Measurements from ENCODE around the gene COL2A1. TPM values are rescaled to one million over a fixed set of nuclear protein-coding genes. Genes with fewer than 3 reads are reported as not detected.
A peak's percentile ranks its signal among the peaks of the same experiment; 100 is the strongest.

COL2A1 gene
- total RNA-seq, 1 donor from 2014 or later: 0.13 TPM

DNA sequence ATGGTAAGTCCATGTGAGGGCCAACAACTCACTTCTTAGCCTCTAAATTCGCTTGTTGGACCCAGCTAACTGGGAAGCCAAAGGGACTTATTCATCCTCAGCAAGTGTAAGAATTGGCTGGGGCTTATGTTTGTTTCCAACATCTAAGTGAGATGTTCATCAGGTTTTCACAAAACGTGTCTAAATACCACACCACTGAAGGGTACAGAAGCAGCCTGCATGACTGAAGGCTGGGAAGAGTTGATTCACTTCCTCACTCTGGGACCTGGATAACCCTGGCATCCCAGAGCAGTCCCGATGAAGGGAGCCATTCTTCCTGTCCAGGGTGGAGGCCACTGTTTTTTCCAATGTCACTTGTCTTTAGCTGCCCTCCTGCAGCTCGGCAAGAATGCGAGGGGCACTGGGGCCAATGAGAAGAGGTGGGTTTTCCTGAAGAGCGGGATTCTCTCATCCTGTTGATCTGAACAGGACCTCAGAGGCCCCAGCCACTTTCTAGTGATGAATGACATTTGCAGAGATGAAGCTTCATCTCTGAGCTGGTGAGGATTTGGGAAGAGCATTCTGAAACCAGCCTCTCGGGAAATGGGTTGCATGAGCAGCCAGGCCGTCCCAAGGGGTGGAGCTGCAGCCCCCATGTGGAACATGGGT is 12.2 kb upstream of the COL2A1 start:
- intact Hi-C loops (cut with DNase I): no loop called here
- DNase-seq (ENCODE audit: low spot score): peak; percentile 20

- intact Hi-C loops (cut with DNase I): no loop called here
- no peak for DNase-seq (ENCODE audit: low spot score)
These were observed 11.7 kb upstream of the COL2A1 start for GRCh38 chr12:48015954-48016353.

GRCh38 chr12:48015129-48015528 is 10.9 kb upstream of the COL2A1 start:
- no peak for DNase-seq (ENCODE audit: low spot score)
- intact Hi-C loops (cut with DNase I): no loop called here

DNA sequence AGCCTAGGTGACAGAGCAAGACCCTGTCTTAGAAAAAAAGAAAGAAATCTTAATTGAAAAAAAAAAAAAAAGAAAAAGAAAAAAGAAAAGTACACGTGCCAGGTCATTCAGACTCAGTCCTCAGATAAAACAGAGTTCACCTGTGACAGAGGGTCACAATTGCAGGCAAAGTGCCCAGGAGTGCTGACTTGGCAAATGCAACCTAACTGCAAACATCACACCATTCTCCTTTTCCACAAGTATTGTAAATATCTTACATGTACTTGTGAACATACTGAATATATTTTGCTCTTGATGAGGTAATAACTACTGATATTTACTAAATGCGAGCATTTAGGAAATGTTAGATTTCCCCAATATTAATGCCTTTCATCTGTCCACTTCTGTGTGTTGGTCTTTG is 9.0 kb upstream of the COL2A1 start:
- intact Hi-C loops (cut with DNase I): no loop called here
- DNase-seq (ENCODE audit: low spot score): no peak

DNA sequence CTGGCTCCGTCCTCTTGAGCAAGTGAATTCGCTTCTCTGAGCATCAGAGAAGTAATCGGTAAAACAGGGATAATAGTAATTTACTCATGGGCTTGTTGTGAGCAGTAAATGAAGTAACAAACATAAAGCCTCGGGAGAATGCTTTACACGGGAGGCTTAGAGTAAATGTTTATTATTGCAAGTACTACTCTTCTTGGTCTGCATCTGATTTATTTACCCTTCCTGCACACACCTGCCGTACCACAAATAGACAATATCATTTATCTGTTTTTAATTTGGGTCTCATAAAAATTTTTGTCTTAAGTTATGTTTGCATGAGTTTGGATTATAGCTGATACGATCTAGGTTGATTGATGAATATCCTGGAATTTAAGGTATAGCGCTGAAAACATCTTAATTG is 7.8 kb upstream of the COL2A1 start:
- DNase-seq (ENCODE audit: low spot score): no peak
- intact Hi-C loops (cut with DNase I): no loop called here

DNA sequence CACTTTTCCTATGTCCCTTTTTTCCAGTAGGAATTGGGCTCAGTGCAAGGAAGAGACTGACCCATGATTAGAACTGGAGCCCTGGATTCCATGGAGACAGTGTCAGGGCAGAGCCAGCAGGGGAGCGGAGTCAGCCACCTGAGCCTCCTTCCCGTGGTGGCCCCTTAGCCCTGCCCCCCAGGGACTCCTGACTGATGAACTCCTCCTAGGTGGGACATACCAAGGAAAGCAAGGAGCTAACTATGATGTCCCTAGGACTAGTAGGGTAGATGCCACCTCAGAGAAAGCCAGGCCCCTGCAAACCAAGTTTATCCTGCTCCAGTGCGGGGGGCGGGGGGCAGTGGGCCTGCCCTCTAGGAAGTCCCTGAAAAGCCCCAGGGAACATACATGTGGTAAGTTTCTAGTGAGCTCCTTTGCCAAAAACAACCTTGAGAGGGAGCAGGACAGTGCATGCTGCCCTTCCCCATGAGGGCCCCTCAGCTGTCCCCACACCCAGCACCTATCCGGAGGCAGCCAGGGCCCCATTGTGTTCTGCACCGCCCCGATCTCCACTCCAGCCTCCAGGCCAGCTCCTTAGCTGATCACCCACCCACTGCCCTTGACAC is 6.2 kb upstream of the COL2A1 start:
- DNase-seq (ENCODE audit: low spot score): no peak
- intact Hi-C loops (cut with DNase I): no loop called here

- no peak for DNase-seq (ENCODE audit: low spot score)
- intact Hi-C loops (cut with DNase I): no loop called here
These were observed 5.2 kb upstream of the COL2A1 start for GRCh38 chr12:48009471-48009870.

DNA sequence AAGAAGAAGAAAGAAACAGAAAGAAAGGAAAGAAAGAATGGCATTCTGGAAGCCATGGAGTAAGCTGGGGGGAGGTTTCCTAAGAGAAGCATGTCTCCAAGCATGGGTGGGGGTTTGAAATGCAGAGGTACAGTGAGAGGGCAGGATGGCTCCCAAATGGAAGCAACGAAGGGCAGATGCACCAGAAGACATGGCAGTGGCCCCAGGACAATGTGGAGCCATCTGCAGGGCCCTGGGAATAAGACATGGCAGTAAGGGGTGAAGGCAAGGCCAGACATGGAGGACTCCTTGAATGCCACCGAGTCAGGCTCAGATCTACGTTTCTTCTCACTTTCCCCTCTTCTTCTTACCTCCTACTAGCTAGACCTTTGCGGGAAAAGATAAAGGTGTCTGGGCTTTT is 4.7 kb upstream of the COL2A1 start:
- intact Hi-C loops (cut with DNase I): no loop called here
- no peak for DNase-seq (ENCODE audit: low spot score)

GRCh38 chr12:48008349-48008748 is 4.1 kb upstream of the COL2A1 start:
- intact Hi-C loops (cut with DNase I): no loop called here

GRCh38 chr12:48007206-48007605 is 2.9 kb upstream of the COL2A1 start:
- intact Hi-C loops (cut with DNase I): no loop called here
- no peak for DNase-seq (ENCODE audit: low spot score)

More at GRCh38 chr12:48008349-48008748, 4.1 kb upstream of the COL2A1 start:
- DNase-seq (ENCODE audit: low spot score): no peak

DNA sequence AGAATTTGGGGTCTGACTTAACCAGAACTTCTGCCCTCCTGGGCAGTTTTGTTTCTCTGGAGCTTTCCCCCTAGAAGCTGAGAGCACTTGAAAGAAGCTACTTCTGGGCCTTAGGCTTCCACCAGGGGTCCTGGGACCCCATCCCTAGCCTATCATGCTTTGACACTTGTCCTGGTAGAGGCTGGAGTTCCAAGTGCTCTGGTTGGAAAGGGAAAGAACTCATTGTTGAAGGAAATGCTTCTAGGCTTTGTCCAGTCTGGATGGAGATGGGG is 1.4 kb upstream of the COL2A1 start:
- intact Hi-C loops (cut with DNase I): no loop called here
- DNase-seq (ENCODE audit: low spot score): no peak

DNA sequence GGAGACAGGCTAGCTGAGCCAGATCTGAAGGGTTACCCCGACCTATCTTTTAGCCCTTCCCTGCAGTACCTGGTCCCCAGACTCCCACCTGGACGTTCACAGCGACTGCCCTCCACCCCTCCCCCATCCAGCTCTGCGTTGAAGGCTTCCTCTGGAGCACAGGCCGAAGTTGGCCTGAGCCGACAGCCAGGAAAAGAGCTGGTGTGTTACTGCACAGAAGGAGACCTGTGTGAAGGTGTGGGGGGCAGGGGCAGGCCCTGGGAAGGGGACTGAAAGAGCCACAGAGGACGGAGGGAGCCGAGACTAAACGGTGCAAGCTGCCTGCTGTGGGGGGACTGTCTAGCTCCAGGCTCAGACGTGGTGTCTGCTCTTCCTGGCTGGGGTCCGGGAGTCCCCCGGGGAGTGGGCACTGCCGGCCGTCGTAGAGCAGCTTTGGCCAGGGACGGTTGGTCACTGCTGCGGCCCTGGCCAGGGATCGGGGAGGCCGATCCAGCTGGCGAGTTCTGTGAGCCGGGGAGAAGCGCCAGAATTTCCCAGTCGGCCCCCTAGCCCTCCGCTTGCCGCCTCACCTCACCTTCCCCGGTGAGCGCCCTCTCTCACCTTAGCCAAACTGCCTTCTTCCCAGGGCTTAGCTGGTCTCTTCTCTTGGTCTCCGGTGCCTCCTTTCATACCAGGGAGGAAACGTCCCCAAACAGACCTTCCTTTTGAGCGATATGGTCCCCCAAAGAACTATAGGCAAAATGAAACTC is 899 bp upstream of the COL2A1 start:
- DNase-seq (ENCODE audit: low spot score): no peak
- intact Hi-C loops (cut with DNase I): no loop called here

DNA sequence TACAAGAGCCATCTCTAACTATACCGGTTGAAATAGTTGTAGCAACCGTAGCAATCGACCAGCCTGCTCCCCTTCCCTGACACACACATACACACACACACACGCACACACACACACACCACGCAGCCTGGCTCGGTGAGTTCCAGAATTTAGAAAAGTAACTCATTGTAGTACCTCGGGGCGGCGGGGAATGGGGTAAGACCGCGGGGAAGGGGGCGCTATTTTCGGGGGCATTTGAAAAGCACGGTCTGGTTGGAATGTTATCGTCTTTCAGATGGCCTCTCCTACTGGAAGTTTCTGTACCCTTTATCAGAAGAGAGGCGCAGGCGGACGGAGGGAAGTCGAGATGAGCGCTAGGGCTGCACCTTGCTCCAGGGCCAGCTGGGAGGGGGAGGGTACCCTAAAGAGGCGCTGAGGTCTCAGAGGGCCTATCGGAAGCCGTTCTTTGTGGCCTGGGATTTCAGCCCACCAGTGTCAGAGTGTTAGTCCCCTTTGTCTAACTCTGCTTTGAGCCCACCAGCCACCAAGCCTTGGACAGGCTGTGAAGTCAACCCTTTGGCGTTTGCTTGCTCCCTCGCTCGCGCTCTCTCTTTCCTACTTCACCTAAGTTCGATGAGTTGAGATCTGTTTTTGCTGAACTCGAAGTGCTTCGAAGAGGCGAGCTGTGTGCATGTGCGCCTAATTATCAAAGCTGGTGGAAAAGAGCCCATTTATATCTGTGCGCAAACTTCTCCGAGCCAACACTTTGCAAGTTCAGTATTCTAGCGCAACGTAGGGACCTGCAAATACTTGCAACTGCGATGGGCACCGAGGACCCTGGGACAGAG is 837 bp downstream of the COL2A1 start:
- intact Hi-C loops (cut with DNase I): no loop called here
- DNase-seq (ENCODE audit: low spot score): no peak

- no peak for DNase-seq (ENCODE audit: low spot score)
- intact Hi-C loops (cut with DNase I): no loop called here
These were observed 1.5 kb downstream of the COL2A1 start for GRCh38 chr12:48002773-48003218.

DNA sequence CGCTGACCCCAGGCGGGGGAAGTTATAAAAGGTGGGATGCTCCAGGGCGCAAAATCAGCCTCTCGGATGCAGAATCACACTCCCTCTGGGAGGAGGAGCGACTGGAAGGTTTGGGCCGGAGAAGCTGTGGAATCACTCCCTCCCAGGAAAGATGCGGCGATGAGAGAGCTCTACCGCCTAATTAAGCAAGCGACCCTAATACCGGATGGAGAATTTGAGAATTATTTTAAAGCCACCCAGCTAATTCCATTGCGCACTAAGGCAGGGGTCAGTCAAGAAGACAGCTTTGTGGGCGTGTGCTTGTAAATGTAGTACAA is 1.9 kb downstream of the COL2A1 start:
- intact Hi-C loops (cut with DNase I): no loop called here
- DNase-seq (ENCODE audit: low spot score): no peak

DNA sequence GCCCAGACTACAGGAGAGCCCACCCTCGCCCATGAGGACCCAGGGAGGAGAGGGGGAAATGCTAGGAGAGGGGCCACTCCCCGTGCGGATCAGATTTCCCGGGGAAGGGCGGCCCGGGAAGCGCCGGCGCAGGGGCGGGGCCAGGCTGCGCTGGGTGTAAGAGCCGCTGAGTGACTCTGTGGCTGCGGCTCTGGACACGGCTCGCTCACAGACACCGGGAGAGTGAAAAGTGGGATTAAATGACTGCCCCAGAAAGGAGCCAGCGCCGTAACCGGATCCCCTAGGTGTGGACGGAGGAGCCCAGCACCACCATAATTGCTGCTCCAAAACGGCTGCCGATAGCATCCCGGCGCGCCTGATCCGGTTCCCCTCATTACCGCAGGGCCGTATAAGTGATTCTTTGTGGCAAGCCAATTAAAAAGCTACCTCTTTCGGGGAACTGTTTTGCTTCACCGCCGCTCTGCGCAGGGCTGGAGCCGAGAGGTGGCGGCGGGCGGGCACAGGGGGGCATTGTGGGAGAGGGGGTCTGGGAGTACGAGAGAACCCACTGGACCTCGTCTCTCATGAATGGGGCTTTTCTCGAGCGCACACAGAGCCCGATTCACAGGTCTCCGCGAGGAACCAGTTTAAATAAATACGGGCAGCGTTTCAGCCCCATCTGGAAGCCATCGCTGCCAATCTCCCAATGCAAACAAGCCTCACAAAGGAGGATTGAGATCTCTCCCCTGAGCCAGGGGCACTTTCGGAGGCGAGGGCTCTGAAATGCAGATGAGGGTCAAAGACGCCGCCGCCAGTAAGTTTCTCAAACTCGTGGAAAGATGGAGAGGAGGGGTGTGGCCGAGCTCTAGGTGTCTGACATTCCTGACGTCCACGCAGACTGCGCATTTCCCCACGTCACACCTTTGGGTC is 2.5 kb downstream of the COL2A1 start:
- no peak for DNase-seq (ENCODE audit: low spot score)
- intact Hi-C loops (cut with DNase I): no loop called here

DNA sequence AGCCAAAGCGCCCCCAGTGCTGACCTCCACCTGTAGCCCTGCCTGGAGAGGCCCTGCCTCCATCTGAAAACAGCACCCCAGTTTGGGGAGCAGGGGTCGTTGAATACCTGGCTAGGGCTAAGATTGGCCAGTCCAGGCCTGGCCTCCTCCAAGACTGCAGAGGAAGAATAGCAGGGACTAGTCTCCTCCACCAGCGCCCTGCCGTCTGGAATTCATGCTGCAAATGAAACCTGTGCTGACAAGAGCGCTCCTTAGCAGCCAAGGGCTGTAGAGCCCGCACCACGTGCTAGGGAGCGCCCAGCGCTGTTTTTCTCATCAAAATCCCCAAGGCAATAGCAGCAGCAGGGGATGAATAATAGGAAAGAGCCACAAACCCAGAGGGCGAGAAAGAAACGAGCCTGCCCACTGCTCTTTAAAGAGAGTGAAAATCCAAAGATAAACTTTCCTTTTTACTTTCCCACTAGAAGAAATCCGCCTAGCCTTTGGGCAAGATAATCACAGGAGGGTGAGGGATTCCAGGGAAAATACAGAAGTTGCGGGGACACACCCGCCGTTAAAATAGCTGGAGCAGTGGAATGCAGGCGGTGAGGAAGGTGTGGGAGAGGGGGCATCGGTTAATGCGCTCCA is 3.3 kb downstream of the COL2A1 start:
- no peak for DNase-seq (ENCODE audit: low spot score)
- intact Hi-C loops (cut with DNase I): no loop called here

DNA sequence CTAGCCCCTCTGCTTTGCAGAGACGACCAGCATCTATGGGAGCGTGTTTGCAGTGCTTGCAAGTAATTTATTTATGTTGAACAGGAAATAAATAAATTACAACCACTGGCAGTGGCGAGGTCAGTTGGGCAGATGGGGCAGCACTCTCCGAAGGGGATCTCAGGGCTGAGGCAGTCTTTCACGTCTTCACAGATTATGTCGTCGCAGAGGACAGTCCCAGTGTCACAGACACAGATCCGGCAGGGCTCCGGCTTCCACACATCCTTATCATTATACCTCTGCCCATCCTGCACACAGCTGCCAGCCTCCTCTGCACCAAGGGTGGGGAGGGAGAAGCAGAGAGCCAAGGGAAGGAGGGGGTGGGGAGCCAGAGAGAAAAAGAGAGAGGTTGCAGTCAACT is 4.5 kb downstream of the COL2A1 start:
- intact Hi-C loops (cut with DNase I): no loop called here
- DNase-seq (ENCODE audit: low spot score): no peak

DNA sequence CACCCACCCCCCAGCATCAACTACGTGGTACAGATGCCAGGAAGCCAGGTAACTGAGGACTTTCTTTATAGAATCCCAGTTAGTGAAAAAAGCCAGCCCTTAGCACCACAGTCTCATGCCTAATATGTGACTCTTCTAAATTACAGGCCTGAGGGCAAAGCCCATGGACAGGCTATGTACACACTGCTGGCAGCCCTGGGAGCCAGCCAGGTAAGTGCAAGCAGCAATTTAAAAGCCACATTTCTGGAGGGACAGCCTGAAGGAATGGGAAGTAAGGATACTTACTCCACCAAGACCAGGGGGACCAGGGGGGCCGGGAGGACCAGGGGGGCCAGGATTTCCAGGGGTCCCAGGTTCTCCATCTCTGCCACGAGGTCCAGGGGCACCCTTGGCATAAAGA is 7.0 kb downstream of the COL2A1 start:
- DNase-seq (ENCODE audit: low spot score): no peak
- intact Hi-C loops (cut with DNase I): no loop called here

Measured in cardiac septum (tissue), 1 donor.